GM12892 (cell line): Measurements from ENCODE around the gene DNPEP.

Experiments
- POLR2A ChIP-seq: IDR thresholded peaks from 2 replicates; pipeline ENCODE4 v1.6.1; 2011; ENCODE audit warnings: low read depth, low read length, control low read depth
- POLR2AphosphoS5 ChIP-seq: IDR thresholded peaks from 2 replicates; pipeline ENCODE4 v1.6.1; 2011; ENCODE audit warnings: low read depth, low read length, control low read depth
- TAF1 ChIP-seq: IDR thresholded peaks from 2 replicates; pipeline ENCODE4 v1.6.1; 2011; ENCODE audit warnings: low read depth, mild to moderate bottlenecking, control low read depth, low read length, borderline replicate concordance

DNA sequence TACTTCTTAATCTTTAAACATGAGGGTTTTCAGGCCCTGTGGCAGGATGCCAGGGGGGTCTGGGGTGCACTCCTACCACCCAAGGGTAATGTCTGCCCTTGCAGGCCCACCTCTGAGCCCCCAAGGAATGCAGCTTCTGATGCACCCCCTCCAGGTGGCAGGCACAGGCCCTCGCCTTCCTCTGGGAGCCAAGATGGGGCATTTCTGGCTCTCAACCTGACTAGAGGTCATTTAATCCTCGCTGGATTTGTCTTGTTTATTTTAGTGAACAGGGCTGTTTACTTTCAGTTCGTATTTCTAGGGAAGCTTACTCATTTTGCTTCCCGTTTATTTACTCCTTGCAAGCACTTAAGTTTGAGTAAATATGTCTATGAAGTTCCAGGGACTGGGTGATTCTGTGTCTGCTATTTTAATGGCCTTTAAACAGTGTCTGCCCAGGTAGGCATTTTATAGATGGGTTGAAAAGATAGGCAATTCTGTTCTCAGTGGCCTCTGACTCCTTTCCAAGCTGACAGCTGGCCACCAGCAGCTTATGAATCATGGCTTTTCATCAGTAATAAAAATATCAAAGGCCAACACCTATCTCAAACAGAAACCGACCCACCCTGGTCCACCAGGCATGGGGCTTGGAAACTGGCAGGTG is 11.1 kb upstream of the DNPEP start:
- TF ChIP-seq POLR2A (no peak), POLR2AphosphoS5 (no peak), TAF1 (no peak)
